ENCODE results near the gene NUP37. TPM values are rescaled to one million over a fixed set of nuclear protein-coding genes. Genes with fewer than 3 reads are reported as not detected.
"Not testable (repeated sequence)": the region's sequence is repeated elsewhere in the genome, so short reads cannot be mapped to it uniquely, and the experiment has no call there.

NUP37 gene
- total and polyA plus RNA-seq, 2 of the 13 experiments (the other 11 are each of a cell fraction or from before 2014, with no cell fraction given) = 50.6 to 80.1 TPM

- no peaks in the 10 kb centered on the region for H4K20me1 ChIP-seq (ENCODE audit: insufficient read depth, low read length)
- ChIA-PET POLR2A (no interaction called here), CTCF (ENCODE audit: low intra/inter-chr PET ratio, low total read pairs) (no interaction called here)
- WGBS (ENCODE audit: low lambda C conversion rate) = 96% methylated on average over 1 of the region's 1 CpG
- H3K27ac ChIP-seq (ENCODE audit: extremely low read length, insufficient read depth, low read length) = no peak overlapping the region
- H3K79me2 ChIP-seq (ENCODE audit: insufficient read depth, low read length) = no peaks in the 10 kb centered on the region
- no peaks in the 10 kb centered on the region for H3K27me3 ChIP-seq (ENCODE audit: control insufficient read depth in 1 of 2, insufficient read depth in 2 of 2, low read length in 2 of 2)
- no peak for ATAC-seq
- FAIRE-seq = no peak
- no peak overlapping the region for H2AFZ ChIP-seq (ENCODE audit: low read length)
- no peak overlapping the region for H3K9ac ChIP-seq (ENCODE audit: insufficient read depth, low read depth, low read length)
- H3K36me3 ChIP-seq (replicated peaks in 1 of 2; ENCODE audit: control insufficient read depth in 1 of 2, insufficient read depth in 2 of 2, low read length in 2 of 2) = no peaks in the 10 kb centered on the region
- DNase-seq (ENCODE audit: low spot score) = no peak
- no peak overlapping the region for H3K4me3 ChIP-seq (replicated peaks in 1 of 3; ENCODE audit: insufficient read depth in 1 of 3, low read depth in 2 of 3, low read length in 3 of 3)
- no peak overlapping the region for H3K4me2 ChIP-seq (ENCODE audit: low read depth, low read length)
- no TSS peak for BruUV-seq (replicated peaks)
- in situ Hi-C loops (cut with HindIII; ENCODE audit: extremely low pct_ligation_motif_present, low pct_unique_long_range_greater_than_20kb) = no loop called here
- intact Hi-C loops (cut with micrococcal nuclease; ENCODE audit: unreplicated experiment) = no loop called here
- no peaks in the 10 kb centered on the region for H3K9me3 ChIP-seq (ENCODE audit: low read length)
- no peak for TF ChIP-seq KAT8 (CRISPR knock-in tag; IDR thresholded peaks at IDR 0.05)
- no peak for TF ChIP-seq ZNF557 (CRISPR knock-in tag; IDR thresholded peaks at IDR 0.05)
- no peak for TF ChIP-seq FOSL2 (CRISPR knock-in tag; IDR thresholded peaks at IDR 0.05)
- TF ChIP-seq ZNF761 (CRISPR knock-in tag; conservative IDR thresholded peaks at IDR 0.05) = no peak
- TF ChIP-seq CBX1 (IDR thresholded peaks at IDR 0.05; ENCODE audit: low read depth) = no peak
- no peak for TF ChIP-seq SETDB1 (CRISPR knock-in tag; IDR thresholded peaks at IDR 0.05; ENCODE audit: borderline replicate concordance)
- TF ChIP-seq SMARCE1 (IDR thresholded peaks at IDR 0.05; ENCODE audit: borderline replicate concordance) = no peak
- no peak for TF ChIP-seq MNT (IDR thresholded peaks at IDR 0.05)
- no peak for TF ChIP-seq CERS6 (CRISPR knock-in tag; IDR thresholded peaks at IDR 0.05)
- no peak for TF ChIP-seq ZNF883 (CRISPR knock-in tag; IDR thresholded peaks at IDR 0.05; ENCODE audit: not compliant biosample characterization)
- TF ChIP-seq TGIF2 (CRISPR knock-in tag; IDR thresholded peaks at IDR 0.05) = no peak
- no peak for TF ChIP-seq SRSF9 (IDR thresholded peaks at IDR 0.05; ENCODE audit: borderline replicate concordance, insufficient read depth, low read depth, low read length, poor library complexity, severe bottlenecking)
- no peak for TF ChIP-seq ZNF160 (CRISPR knock-in tag; IDR thresholded peaks at IDR 0.05)
- TF ChIP-seq RARA (CRISPR knock-in tag; IDR thresholded peaks at IDR 0.05) = no peak
- no peak for TF ChIP-seq THYN1 (CRISPR knock-in tag; IDR thresholded peaks at IDR 0.05; ENCODE audit: borderline replicate concordance, low read depth)
- TF ChIP-seq FOXP1 (IDR thresholded peaks at IDR 0.05) = no peak
- TF ChIP-seq FOXP1 (CRISPR knock-in tag; IDR thresholded peaks at IDR 0.05) = no peak
- H3K4me1 ChIP-seq (ENCODE audit: insufficient read depth, low read length) = no peaks in the 10 kb centered on the region
These were observed 43.5 kb upstream of the NUP37 start for GRCh38 chr12:102163383-102163782.

DNA sequence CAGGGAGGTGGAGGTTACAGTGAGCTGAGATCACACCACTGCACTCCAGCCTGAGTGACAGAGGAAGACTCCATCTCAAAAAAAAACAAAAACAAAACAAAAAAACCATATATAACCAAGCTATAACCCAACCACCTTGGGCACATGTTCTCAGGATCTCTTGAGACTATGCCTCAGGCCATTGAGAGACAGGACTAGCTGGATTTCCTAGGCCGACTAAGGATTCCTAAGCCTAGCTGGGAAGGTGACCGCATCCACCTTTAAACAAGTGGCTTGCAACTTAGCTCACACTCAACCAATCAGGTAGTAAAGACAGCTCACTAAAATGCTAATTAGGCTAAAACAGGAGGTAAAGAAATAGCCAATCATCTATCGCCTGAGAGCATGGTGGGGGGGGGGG, 35.3 kb upstream of the NUP37 start:
- WGBS (ENCODE audit: low lambda C conversion rate) = 97% methylated on average over 3 of the region's 3 CpGs
- BruUV-seq (replicated peaks); POLR2A ChIA-PET: not testable (repeated sequence)

More for the DNA sequence above, 35.3 kb upstream of the NUP37 start:
- H3K4me2 ChIP-seq (ENCODE audit: low read depth, low read length); H3K4me1 ChIP-seq (ENCODE audit: insufficient read depth, low read length); FAIRE-seq; H3K27ac ChIP-seq (ENCODE audit: extremely low read length, insufficient read depth, low read length); in situ Hi-C loops (cut with HindIII; ENCODE audit: extremely low pct_ligation_motif_present, low pct_unique_long_range_greater_than_20kb); H4K20me1 ChIP-seq (ENCODE audit: insufficient read depth, low read length); DNase-seq (ENCODE audit: low spot score); ATAC-seq; H3K4me3 ChIP-seq (replicated peaks in 1 of 3; ENCODE audit: insufficient read depth in 1 of 3, low read depth in 2 of 3, low read length in 3 of 3); H3K79me2 ChIP-seq (ENCODE audit: insufficient read depth, low read length); H3K27me3 ChIP-seq (ENCODE audit: control insufficient read depth in 1 of 2, insufficient read depth in 2 of 2, low read length in 2 of 2); H3K9me3 ChIP-seq (ENCODE audit: low read length); CTCF ChIA-PET (ENCODE audit: low intra/inter-chr PET ratio, low total read pairs); H3K36me3 ChIP-seq (replicated peaks in 1 of 2; ENCODE audit: control insufficient read depth in 1 of 2, insufficient read depth in 2 of 2, low read length in 2 of 2); H3K9ac ChIP-seq (ENCODE audit: insufficient read depth, low read depth, low read length); intact Hi-C loops (cut with micrococcal nuclease; ENCODE audit: unreplicated experiment); H2AFZ ChIP-seq (ENCODE audit: low read length): not testable (repeated sequence)
